ENCODE measurements around the gene ERVH48-1.

Gene ERVH48-1

DNA sequence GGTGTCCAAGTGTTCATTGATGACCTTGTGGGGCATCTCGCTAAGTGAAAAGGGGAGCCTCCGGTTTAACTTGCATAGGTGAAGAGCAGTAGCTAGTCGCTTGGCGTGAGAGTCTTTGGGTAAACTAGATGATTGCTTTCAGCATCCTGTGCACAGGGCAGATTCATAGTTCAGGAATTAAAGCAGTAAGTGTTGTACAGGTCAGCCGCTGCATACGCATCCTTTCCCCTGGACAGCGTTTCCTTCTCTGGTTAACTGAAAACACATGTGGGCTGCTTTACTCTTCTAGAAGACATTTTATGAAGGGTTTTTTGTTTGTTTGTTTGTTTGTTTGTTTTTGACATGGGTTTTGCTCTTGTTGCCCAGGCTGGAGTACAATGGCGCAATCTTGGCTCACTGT is 20.2 kb downstream of the ERVH48-1 start:
- no peaks in the 10 kb centered on the region for H3K4me1 ChIP-seq (ENCODE audit: control insufficient read depth, insufficient read depth, low read length)
- peaks cover 18% of the 10 kb centered on the region for H3K36me3 ChIP-seq (ENCODE audit: control insufficient read depth, insufficient read depth, low read length)
- no peaks in the 10 kb centered on the region for H3K27me3 ChIP-seq (ENCODE audit: control insufficient read depth, insufficient read depth, low read length, poor library complexity, severe bottlenecking)
- H3K4me3 ChIP-seq (ENCODE audit: insufficient read depth, low read depth, low read length) = no peak overlapping the region
- no peaks in the 10 kb centered on the region for H3K9me3 ChIP-seq (ENCODE audit: control insufficient read depth, low read length)
- WGBS, 2 experiments = 96 to 97% methylated on average over 8 of the region's 8 CpGs
- no peak overlapping the region for H3K27ac ChIP-seq (ENCODE audit: insufficient read depth, low read depth, low read length, poor library complexity, severe bottlenecking)

GRCh38 chr21:42903817-42904216 is 21.6 kb downstream of the ERVH48-1 start:
- H3K36me3 ChIP-seq (ENCODE audit: control insufficient read depth, insufficient read depth, low read length) = peaks cover 18% of the 10 kb centered on the region
- no peaks in the 10 kb centered on the region for H3K4me1 ChIP-seq (ENCODE audit: control insufficient read depth, insufficient read depth, low read length)
- no peak overlapping the region for H3K4me3 ChIP-seq (ENCODE audit: insufficient read depth, low read depth, low read length)
- no peak overlapping the region for H3K27ac ChIP-seq (ENCODE audit: insufficient read depth, low read depth, low read length, poor library complexity, severe bottlenecking)
- H3K9me3 ChIP-seq (ENCODE audit: control insufficient read depth, low read length) = no peaks in the 10 kb centered on the region
- H3K27me3 ChIP-seq (ENCODE audit: control insufficient read depth, insufficient read depth, low read length, poor library complexity, severe bottlenecking) = no peaks in the 10 kb centered on the region
- WGBS, 2 experiments = 96% methylated on average over 11 of the region's 11 CpGs

DNA sequence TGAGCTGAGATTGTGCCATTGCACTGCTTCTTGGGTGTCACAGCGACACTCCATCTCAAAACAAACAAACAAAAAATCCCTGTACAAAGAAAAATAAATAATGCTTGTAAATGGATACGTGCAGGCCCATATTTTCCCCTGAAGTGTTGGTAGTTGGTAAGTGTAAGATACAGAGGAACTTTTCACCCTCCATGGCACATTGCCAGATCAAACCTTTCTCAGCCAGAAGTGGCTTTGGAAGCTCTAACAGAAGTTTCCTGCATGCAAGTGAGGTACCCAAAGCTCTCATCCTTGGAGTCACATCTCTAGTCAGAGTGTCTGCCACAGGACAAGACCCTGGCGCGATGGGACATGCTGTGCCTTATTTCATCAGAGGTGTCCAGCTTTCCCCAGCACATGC is 25.0 kb downstream of the ERVH48-1 start:
- Histone ChIP-seq H3K36me3 (ENCODE audit: control insufficient read depth, insufficient read depth, low read length) (peaks cover 21% of the 10 kb centered on the region), H3K9me3 (ENCODE audit: control insufficient read depth, low read length) (no peaks in the 10 kb centered on the region), H3K4me1 (ENCODE audit: control insufficient read depth, insufficient read depth, low read length) (no peaks in the 10 kb centered on the region), H3K27me3 (ENCODE audit: control insufficient read depth, insufficient read depth, low read length, poor library complexity, severe bottlenecking) (no peaks in the 10 kb centered on the region), H3K27ac (ENCODE audit: insufficient read depth, low read depth, low read length, poor library complexity, severe bottlenecking) (no peak overlapping the region), H3K4me3 (ENCODE audit: insufficient read depth, low read depth, low read length) (no peak overlapping the region)
- 95 to 98% methylated on average over 3 of the region's 4 CpGs for WGBS, 2 experiments

- no peaks in the 10 kb centered on the region for H3K4me1 ChIP-seq (ENCODE audit: control insufficient read depth, insufficient read depth, low read length)
- peak within 1 kb of the TSS; percentile 84 for H3K27ac ChIP-seq (ENCODE audit: insufficient read depth, low read depth, low read length, poor library complexity, severe bottlenecking)
- no peaks in the 10 kb centered on the region for H3K27me3 ChIP-seq (ENCODE audit: control insufficient read depth, insufficient read depth, low read length, poor library complexity, severe bottlenecking)
- 0% methylated on average over 87 of the region's 87 CpGs for WGBS, 2 experiments
- peak within 1 kb of the TSS; percentile 88 for H3K4me3 ChIP-seq (ENCODE audit: insufficient read depth, low read depth, low read length)
- no peaks in the 10 kb centered on the region for H3K9me3 ChIP-seq (ENCODE audit: control insufficient read depth, low read length)
- H3K36me3 ChIP-seq (ENCODE audit: control insufficient read depth, insufficient read depth, low read length) = peaks cover 6% of the 10 kb centered on the region
These were observed 32.3 kb downstream of the ERVH48-1 start, which contains the start of gene NDUFV3 for GRCh38 chr21:42892931-42893755. Gene NDUFV3 (plus strand): TSS chr21:42893309. CDS start chr21:42893334, 25 bp downstream.

DNA sequence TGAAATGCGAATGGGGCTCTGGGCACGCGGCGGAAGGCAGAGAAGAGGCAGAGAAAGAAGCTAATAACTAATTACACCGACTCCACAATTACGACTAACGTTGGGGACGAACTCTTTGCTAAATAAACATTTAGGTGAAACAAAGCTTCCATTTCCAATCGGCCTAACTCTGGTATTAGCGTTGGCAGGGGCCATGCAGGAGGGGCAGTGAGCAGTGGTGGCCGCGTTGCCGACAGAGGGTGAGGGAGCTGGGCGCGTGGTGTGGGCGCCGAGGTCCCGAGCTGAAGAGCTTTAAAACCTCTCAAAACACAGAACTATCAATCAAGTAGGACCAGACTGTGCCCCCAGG is 32.9 kb downstream of the ERVH48-1 start:
- peak overlapping the region; percentile 88 for H3K4me3 ChIP-seq (ENCODE audit: insufficient read depth, low read depth, low read length)
- H3K4me1 ChIP-seq (ENCODE audit: control insufficient read depth, insufficient read depth, low read length) = no peaks in the 10 kb centered on the region
- no peaks in the 10 kb centered on the region for H3K27me3 ChIP-seq (ENCODE audit: control insufficient read depth, insufficient read depth, low read length, poor library complexity, severe bottlenecking)
- peaks cover 4% of the 10 kb centered on the region for H3K36me3 ChIP-seq (ENCODE audit: control insufficient read depth, insufficient read depth, low read length)
- H3K27ac ChIP-seq (ENCODE audit: insufficient read depth, low read depth, low read length, poor library complexity, severe bottlenecking) = peak overlapping the region; percentile 84
- 45% methylated on average over 18 of the region's 18 CpGs for WGBS, 2 experiments
- H3K9me3 ChIP-seq (ENCODE audit: control insufficient read depth, low read length) = no peaks in the 10 kb centered on the region

- no peaks in the 10 kb centered on the region for H3K27me3 ChIP-seq (ENCODE audit: control insufficient read depth, insufficient read depth, low read length, poor library complexity, severe bottlenecking)
- WGBS, 2 experiments = 92 to 97% methylated on average over 5 of the region's 5 CpGs
These were observed 38.1 kb downstream of the ERVH48-1 start for GRCh38 chr21:42887326-42887725.

GRCh38 chr21:42883921-42884320 is 41.5 kb downstream of the ERVH48-1 start:
- Histone ChIP-seq H3K27ac (ENCODE audit: insufficient read depth, low read depth, low read length, poor library complexity, severe bottlenecking) (no peak overlapping the region), H3K9me3 (ENCODE audit: control insufficient read depth, low read length) (no peaks in the 10 kb centered on the region), H3K36me3 (ENCODE audit: control insufficient read depth, insufficient read depth, low read length) (no peaks in the 10 kb centered on the region), H3K4me3 (ENCODE audit: insufficient read depth, low read depth, low read length) (no peak overlapping the region), H3K4me1 (ENCODE audit: control insufficient read depth, insufficient read depth, low read length) (no peaks in the 10 kb centered on the region), H3K27me3 (ENCODE audit: control insufficient read depth, insufficient read depth, low read length, poor library complexity, severe bottlenecking) (no peaks in the 10 kb centered on the region)
- WGBS, 2 experiments = 40 to 60% methylated on average over 1 of the region's 1 CpG

More at GRCh38 chr21:42887326-42887725, 38.1 kb downstream of the ERVH48-1 start:
- Histone ChIP-seq H3K4me1 (ENCODE audit: control insufficient read depth, insufficient read depth, low read length) (no peaks in the 10 kb centered on the region), H3K36me3 (ENCODE audit: control insufficient read depth, insufficient read depth, low read length) (no peaks in the 10 kb centered on the region), H3K9me3 (ENCODE audit: control insufficient read depth, low read length) (no peaks in the 10 kb centered on the region), H3K27ac (ENCODE audit: insufficient read depth, low read depth, low read length, poor library complexity, severe bottlenecking) (no peak overlapping the region), H3K4me3 (ENCODE audit: insufficient read depth, low read depth, low read length) (no peak overlapping the region)

GRCh38 chr21:42880352-42880751 is 45.1 kb downstream of the ERVH48-1 start:
- no peaks in the 10 kb centered on the region for H3K27me3 ChIP-seq (ENCODE audit: control insufficient read depth, insufficient read depth, low read length, poor library complexity, severe bottlenecking)
- peaks cover 3% of the 10 kb centered on the region for H3K4me1 ChIP-seq (ENCODE audit: control insufficient read depth, insufficient read depth, low read length)
- no peak overlapping the region for H3K27ac ChIP-seq (ENCODE audit: insufficient read depth, low read depth, low read length, poor library complexity, severe bottlenecking)
- no peaks in the 10 kb centered on the region for H3K9me3 ChIP-seq (ENCODE audit: control insufficient read depth, low read length)
- peaks cover 6% of the 10 kb centered on the region for H3K36me3 ChIP-seq (ENCODE audit: control insufficient read depth, insufficient read depth, low read length)
- H3K4me3 ChIP-seq (ENCODE audit: insufficient read depth, low read depth, low read length) = peak overlapping the region; percentile 86
- WGBS, 2 experiments = 86 to 95% methylated on average over 3 to 6 of the region's 6 CpGs

DNA sequence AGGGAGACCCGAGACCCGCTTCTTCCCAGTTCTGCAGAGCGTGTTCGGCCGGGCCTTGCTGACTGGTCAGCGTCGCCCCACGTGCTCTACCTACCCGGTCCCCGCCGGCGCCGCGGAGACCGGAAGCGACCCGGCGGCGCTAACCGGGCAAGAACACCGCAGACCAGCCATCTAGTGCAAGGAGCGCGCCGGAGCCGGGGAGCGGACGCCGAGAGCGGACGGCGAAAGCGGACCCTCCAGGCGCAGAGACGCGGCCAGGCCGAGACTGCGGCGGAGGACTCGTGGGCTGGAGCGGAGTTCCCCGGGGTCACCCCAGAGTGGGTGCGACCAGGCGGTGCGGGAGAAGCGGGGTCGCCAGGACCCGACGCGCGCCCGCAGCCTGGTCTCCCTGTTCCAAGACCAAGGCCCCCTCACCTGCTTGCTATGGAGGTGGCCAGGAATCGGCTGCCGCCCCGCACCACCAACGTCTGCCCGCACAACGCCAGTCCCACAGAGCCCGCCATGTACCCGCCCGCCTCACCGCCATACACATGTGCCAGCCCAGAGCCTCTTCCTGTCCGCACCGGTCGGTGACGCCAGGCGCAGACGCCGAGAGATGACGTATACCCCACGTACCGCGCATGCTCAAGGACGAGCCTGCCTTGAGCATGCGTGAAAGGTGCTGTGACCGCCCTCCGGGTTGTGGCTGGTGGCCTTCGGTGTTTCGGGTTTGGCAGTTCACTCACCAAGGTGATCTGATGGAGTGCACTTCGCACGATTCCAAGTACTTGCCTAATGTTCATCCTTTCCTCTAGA is 46.2 kb downstream of the ERVH48-1 start, which contains the start of gene WDR4:
Gene WDR4, minus strand, starts transcription at position 547 of the 795 bp plus-strand sequence. Its CDS starts 44 bp downstream, at position 503.
- H3K27me3 ChIP-seq (ENCODE audit: control insufficient read depth, insufficient read depth, low read length, poor library complexity, severe bottlenecking) = no peaks in the 10 kb centered on the region

DNA sequence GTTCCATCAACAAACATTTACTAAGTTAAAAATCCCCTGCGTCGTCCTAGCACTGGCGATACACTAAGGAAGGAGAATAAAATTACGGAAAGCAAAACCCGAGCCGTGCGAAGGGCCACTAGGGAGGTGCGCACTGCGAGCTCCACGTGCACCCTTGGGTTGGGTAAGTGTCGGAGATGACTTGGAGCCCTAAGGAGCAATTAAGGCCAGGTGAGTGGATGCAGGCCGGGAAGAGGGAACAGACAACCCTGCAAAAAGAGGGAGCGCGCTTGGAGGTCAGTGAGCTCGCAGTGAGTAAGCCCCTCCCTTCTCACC is 46.8 kb downstream of the ERVH48-1 start:
- Histone ChIP-seq H3K9me3 (ENCODE audit: control insufficient read depth, low read length) (no peaks in the 10 kb centered on the region), H3K4me1 (ENCODE audit: control insufficient read depth, insufficient read depth, low read length) (peaks cover 3% of the 10 kb centered on the region), H3K27me3 (ENCODE audit: control insufficient read depth, insufficient read depth, low read length, poor library complexity, severe bottlenecking) (no peaks in the 10 kb centered on the region), H3K4me3 (ENCODE audit: insufficient read depth, low read depth, low read length) (peak overlapping the region; percentile 86), H3K36me3 (ENCODE audit: control insufficient read depth, insufficient read depth, low read length) (peaks cover 6% of the 10 kb centered on the region), H3K27ac (ENCODE audit: insufficient read depth, low read depth, low read length, poor library complexity, severe bottlenecking) (peak overlapping the region; percentile 94)
- 1% methylated on average over 15 of the region's 15 CpGs for WGBS, 2 experiments

More for the DNA sequence above, 46.2 kb downstream of the ERVH48-1 start, which contains the start of gene WDR4:
- Histone ChIP-seq H3K36me3 (ENCODE audit: control insufficient read depth, insufficient read depth, low read length) (peaks cover 6% of the 10 kb centered on the region), H3K9me3 (ENCODE audit: control insufficient read depth, low read length) (no peaks in the 10 kb centered on the region), H3K4me3 (ENCODE audit: insufficient read depth, low read depth, low read length) (peak within 1 kb of the TSS; percentile 86), H3K27ac (ENCODE audit: insufficient read depth, low read depth, low read length, poor library complexity, severe bottlenecking) (peak within 1 kb of the TSS; percentile 94), H3K4me1 (ENCODE audit: control insufficient read depth, insufficient read depth, low read length) (peaks cover 3% of the 10 kb centered on the region)
- 0% methylated on average over 80 of the region's 80 CpGs for WGBS, 2 experiments
